Parathyroid adenoma (tissue), 2 donors: ENCODE measurements around the gene LTBP2.

ENCODE experiments used
- H2AFZ ChIP-seq: fragments of 300-600 bp; sonication (generic); one replicate; pipeline ENCODE4 v1.7.0; 2017; ENCODE audit warnings: antibody characterized with exemption, mild to moderate bottlenecking
- H3K27ac ChIP-seq: fragments of 300-600 bp; sonication (generic); one replicate; pipeline ENCODE4 v1.7.0; 2017
- H3K27me3 ChIP-seq: fragments of 300-600 bp; sonication (generic); one replicate; pipeline ENCODE4 v1.7.0; 2017; ENCODE audit warnings: low read length; ENCODE audit not compliant: control insufficient read depth, insufficient read depth
- H3K36me3 ChIP-seq: fragments of 300-600 bp; sonication (generic); one replicate; pipeline ENCODE4 v1.7.0; 2017; ENCODE audit warnings: low read length; ENCODE audit not compliant: control insufficient read depth, insufficient read depth
- H3K4me1 ChIP-seq: fragments of 300-600 bp; sonication (generic); one replicate; pipeline ENCODE4 v1.7.0; 2017; ENCODE audit warnings: control low read depth
- H3K4me2 ChIP-seq: fragments of 300-600 bp; sonication (generic); one replicate; pipeline ENCODE4 v1.7.0; 2017; ENCODE audit warnings: low read length
- H3K4me3 ChIP-seq: fragments of 300-600 bp; sonication (generic); one replicate; pipeline ENCODE4 v1.7.0; 2017; ENCODE audit warnings: low read depth, low read length
- H3K79me2 ChIP-seq: fragments of 300-600 bp; sonication (generic); one replicate; pipeline ENCODE4 v1.7.0; 2017; ENCODE audit warnings: control low read depth
- H3K9ac ChIP-seq: fragments of 300-600 bp; sonication (generic); one replicate; pipeline ENCODE4 v1.7.0; 2017; ENCODE audit warnings: mild to moderate bottlenecking
- H3K9me3 ChIP-seq: fragments of 300-600 bp; sonication (generic); one replicate; pipeline ENCODE4 v1.7.0; 2017; ENCODE audit warnings: low read length; ENCODE audit not compliant: control insufficient read depth
- TF ChIP-seq, protein P1 (sequence below): fragments of 300-600 bp; sonication (generic); IDR thresholded peaks from one replicate; pipeline ENCODE4 v1.7.0; 2017; ENCODE audit warnings: antibody characterized with exemption, mild to moderate bottlenecking
- donor health status: primary hyperparathyroidism.

LTBP2 gene

DNA sequence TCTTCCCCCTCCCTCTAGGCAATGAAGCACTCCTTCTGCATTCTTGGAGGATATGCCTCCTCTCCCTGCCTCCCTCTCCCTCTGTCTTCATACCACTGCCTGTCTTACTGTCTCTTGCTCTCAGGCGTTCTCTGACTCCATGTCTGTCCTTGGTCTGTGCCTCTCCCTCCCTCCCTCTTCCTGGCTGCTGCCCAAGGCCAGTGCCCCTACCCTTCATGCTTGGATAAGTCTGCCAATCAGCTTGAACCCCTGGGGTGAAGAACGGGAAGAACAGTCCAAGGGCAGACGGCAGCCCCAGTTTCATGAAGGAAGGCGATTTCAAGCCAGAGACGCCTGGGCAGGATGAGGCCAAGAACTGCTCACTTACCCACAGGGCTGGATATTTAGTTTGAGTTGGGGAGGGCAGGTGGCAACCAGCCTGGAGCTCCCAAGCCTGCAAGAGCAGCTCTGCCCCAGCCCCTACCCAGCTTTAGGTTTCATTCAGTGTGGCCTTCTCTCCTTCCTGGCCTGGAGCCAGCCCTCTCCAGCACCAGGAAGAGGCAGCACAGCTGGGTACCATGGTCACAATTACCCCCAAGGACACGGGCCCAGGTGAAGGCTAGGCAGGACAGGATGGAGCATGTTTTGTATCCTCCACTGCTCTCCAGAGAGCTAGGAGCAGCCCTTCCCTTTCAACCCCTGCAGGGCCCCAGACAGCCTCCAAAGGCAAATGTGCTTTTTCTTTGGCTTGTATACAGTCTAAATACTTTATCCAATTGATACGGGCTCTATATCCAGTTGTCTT, 35.8 kb upstream of the LTBP2 start:
- H2AFZ ChIP-seq = peak overlapping the region; percentile 67
- no peaks in the 10 kb centered on the region for H3K9me3 ChIP-seq
- no peaks in the 10 kb centered on the region for H3K79me2 ChIP-seq
- no peaks in the 10 kb centered on the region for H3K27me3 ChIP-seq
- no peak overlapping the region for H3K9ac ChIP-seq
- no peak overlapping the region for H3K27ac ChIP-seq
- TF ChIP-seq, protein P1, sequence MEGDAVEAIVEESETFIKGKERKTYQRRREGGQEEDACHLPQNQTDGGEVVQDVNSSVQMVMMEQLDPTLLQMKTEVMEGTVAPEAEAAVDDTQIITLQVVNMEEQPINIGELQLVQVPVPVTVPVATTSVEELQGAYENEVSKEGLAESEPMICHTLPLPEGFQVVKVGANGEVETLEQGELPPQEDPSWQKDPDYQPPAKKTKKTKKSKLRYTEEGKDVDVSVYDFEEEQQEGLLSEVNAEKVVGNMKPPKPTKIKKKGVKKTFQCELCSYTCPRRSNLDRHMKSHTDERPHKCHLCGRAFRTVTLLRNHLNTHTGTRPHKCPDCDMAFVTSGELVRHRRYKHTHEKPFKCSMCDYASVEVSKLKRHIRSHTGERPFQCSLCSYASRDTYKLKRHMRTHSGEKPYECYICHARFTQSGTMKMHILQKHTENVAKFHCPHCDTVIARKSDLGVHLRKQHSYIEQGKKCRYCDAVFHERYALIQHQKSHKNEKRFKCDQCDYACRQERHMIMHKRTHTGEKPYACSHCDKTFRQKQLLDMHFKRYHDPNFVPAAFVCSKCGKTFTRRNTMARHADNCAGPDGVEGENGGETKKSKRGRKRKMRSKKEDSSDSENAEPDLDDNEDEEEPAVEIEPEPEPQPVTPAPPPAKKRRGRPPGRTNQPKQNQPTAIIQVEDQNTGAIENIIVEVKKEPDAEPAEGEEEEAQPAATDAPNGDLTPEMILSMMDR = no peak
- peaks cover 13% of the 10 kb centered on the region for H3K4me1 ChIP-seq
- no peaks in the 10 kb centered on the region for H3K36me3 ChIP-seq
- H3K4me2 ChIP-seq = no peak overlapping the region
- no peak overlapping the region for H3K4me3 ChIP-seq

DNA sequence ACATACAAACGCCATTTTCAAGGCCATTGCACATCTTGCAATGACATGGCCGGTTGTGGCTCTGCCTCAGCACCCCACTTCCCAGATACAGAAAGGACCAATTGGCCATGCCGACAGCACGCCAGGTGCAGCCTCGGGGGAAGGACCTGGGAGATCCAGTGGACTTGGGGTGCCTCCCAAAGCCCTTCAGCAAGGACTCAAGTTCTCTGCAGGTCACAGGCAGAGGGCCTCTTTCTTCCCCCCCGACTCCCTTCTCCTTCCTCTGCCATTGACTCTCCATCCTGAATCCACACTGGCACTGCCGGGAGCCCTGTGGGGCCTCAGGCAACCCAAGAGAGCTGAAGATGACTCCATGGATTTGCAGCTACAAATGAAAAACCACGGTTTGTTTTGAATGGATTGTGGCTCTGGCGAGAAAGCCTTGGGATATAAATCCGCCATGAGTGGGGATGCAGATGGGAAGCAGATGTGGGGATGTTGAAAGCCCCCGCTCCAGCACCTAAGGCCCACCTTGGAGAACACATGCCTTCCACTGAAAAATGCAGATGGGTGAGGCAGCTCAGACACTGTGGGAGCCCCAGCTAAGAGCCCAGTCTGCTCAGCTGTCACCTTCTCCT, 35.1 kb upstream of the LTBP2 start:
- Histone ChIP-seq H3K27ac (no peak overlapping the region), H3K9me3 (no peaks in the 10 kb centered on the region), H3K79me2 (no peaks in the 10 kb centered on the region), H3K9ac (no peak overlapping the region), H3K27me3 (no peaks in the 10 kb centered on the region), H3K4me2 (no peak overlapping the region), H3K36me3 (no peaks in the 10 kb centered on the region), H3K4me1 (peaks cover 13% of the 10 kb centered on the region), H3K4me3 (no peak overlapping the region), H2AFZ (no peak overlapping the region)
- TF ChIP-seq, protein P1 = no peak

DNA sequence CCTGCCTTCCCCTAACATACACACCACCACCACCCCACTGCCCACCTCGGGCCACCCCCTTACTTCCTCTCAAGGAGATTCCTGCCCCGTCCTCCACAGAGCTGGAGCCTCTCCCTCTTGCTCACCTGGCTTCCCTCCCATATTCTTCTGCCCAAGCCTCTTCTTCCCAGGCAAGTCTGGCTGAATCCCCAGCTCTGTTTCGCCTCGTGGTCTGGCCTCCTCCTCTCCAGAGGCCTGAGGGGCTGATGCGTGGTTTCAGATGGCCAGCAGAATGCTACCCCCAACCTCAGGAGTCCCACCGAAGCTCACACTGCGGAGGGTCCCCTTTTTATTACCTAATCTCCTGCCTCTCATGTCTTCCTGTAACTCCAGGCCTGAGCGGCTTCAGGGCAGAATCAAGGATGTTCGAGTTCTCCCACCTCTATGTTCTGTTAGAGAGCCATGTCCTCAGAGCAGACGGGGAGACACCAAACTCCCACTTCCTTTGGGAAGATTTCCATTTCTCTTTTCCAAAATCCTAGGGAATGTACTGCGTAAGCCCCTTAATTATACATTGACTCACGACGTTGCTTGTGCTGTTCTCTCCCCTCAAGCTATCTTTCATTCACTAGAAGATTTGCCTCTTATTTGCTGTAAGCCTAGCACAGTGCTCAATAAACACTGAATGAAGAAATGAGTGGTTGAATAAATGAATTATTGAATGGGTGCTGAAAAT, 33.9 kb upstream of the LTBP2 start:
- Histone ChIP-seq H3K4me3 (no peak overlapping the region), H3K4me1 (peaks cover 13% of the 10 kb centered on the region), H3K27ac (no peak overlapping the region), H3K36me3 (no peaks in the 10 kb centered on the region), H2AFZ (no peak overlapping the region), H3K9ac (no peak overlapping the region), H3K79me2 (no peaks in the 10 kb centered on the region), H3K9me3 (no peaks in the 10 kb centered on the region), H3K4me2 (no peak overlapping the region), H3K27me3 (no peaks in the 10 kb centered on the region)
- TF ChIP-seq, protein P1 = no peak

DNA sequence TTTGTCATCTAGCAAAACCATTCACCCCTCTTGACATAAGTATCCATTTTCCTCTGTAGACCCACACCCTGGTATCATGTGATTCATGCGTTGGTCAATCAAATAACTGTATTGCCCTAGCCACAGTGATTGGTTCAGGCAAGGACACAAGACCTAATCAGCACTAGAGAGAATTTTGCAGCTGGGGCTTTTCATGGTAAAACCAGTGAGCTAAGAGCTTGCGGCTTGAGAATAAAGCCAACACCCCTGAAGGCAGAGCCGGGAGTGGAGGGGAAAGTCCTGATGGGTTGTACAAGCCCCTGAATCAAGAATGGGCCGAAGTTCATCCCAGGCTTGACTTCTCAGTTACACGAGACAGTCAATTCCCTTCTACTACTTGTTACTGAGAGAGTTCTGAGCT, 33.2 kb upstream of the LTBP2 start:
- Histone ChIP-seq H3K9me3 (no peaks in the 10 kb centered on the region), H3K27me3 (no peaks in the 10 kb centered on the region), H3K27ac (no peak overlapping the region), H3K79me2 (no peaks in the 10 kb centered on the region), H3K4me3 (no peak overlapping the region), H3K36me3 (no peaks in the 10 kb centered on the region), H2AFZ (no peak overlapping the region), H3K4me2 (no peak overlapping the region), H3K4me1 (peaks cover 13% of the 10 kb centered on the region), H3K9ac (no peak overlapping the region)
- TF ChIP-seq, protein P1 = no peak
